HCT116 (cell line): ENCODE measurements around the gene LTO1. TPM values are rescaled to one million over a fixed set of nuclear protein-coding genes. Genes with fewer than 3 reads are reported as not detected.

Source experiments
- ATAC-seq: fragments of 200-7000 bp; cut with Tn5 transposase; 2 replicates; pipeline ENCODE4 v1.9.1; 2020; ENCODE audit warnings: mild to moderate bottlenecking, moderate library complexity
- BruUV-seq: library from RNA; stranded (reverse); fragments of 400-500 nt; replicated peaks from 2 replicates; lab custom pipeline; 2021; lab: Mats Ljungman, UMichigan
- CTCF ChIA-PET: fragments of 300-600 bp; sonication (Branson Sonifier 250); formaldehyde crosslinking; loops from one replicate; lab custom pipeline; 2021; ENCODE audit warnings: antibody characterized with exemption; lab: Charles Lee
- POLR2A ChIA-PET: fragments of 300-600, 350-600 bp; sonication (Branson Sonifier 250); formaldehyde crosslinking; loops from one replicate; lab custom pipeline; 2021; ENCODE audit warnings: antibody characterized with exemption; lab: Charles Lee
- RAD21 ChIA-PET, 2 experiments: fragments of 300-600 bp; sonication (Branson Sonifier 250); formaldehyde crosslinking; loops; one replicate each; lab custom pipeline; 2023; ENCODE audit warnings: low total read pairs in 2 of 2; ENCODE audit not compliant: uncharacterized antibody in 2 of 2, unreplicated experiment in 2 of 2, low non-redundant PET in 1 of 2; lab: Charles Lee
- DNase-seq: peaks from one replicate; pipeline ENCODE4 v3.0.0-alpha.2; 2010; ENCODE audit warnings: low read depth, low spot score
- H2AFZ ChIP-seq: fragments of 200-600 bp; shearing (Covaris generic), sonication (generic); 2 replicates; pipeline ENCODE4 v1.6.1; 2017; ENCODE audit warnings: low read depth, mixed run types, mixed read lengths, antibody characterized with exemption, low read length; ENCODE audit not compliant: poor library complexity, severe bottlenecking
- H3K27ac ChIP-seq: 2 replicates; pipeline ENCODE4 v1.5.1; 2012; ENCODE audit warnings: low read depth, low read length
- H3K27me3 ChIP-seq: fragments of 200-600 bp; sonication (generic); 2 replicates; pipeline ENCODE4 v1.6.1; 2016; ENCODE audit warnings: mixed run types, low read length, mixed read lengths; ENCODE audit not compliant: insufficient read depth
- H3K36me3 ChIP-seq, 2 experiments: fragments of 200-500 bp in 1 of 2; fragments of 200-600 bp in 1 of 2; sonication (Bioruptor generic) in 1 of 2; sonication (generic) in 1 of 2; 2 replicates each; pipeline versions ENCODE4 v1.5.1 to v1.6.1; 2014 to 2016; ENCODE audit warnings: low read length in 2 of 2, inconsistent platforms in 1 of 2, mixed read lengths in 1 of 2, mixed run types in 1 of 2; ENCODE audit not compliant: insufficient read depth in 2 of 2, control insufficient read depth in 1 of 2
- H3K4me1 ChIP-seq, 2 experiments: fragments of 200-600 bp in 1 of 2; sonication (generic) in 1 of 2; 2 replicates each; pipeline versions ENCODE4 v1.5.1 to v1.6.1; 2012 to 2017; ENCODE audit warnings: low read length in 2 of 2, inconsistent platforms in 1 of 2, mild to moderate bottlenecking in 1 of 2, mixed read lengths in 1 of 2, mixed run types in 1 of 2, moderate library complexity in 1 of 2; ENCODE audit not compliant: insufficient read depth in 2 of 2, control insufficient read depth in 1 of 2
- H3K4me2 ChIP-seq: fragments of 200-600 bp; sonication (generic); 2 replicates; pipeline ENCODE4 v1.6.1; 2017; ENCODE audit warnings: mixed run types, low read length, mixed read lengths
- H3K4me3 ChIP-seq, 2 experiments: fragments of 200-600 bp in 1 of 2; sonication (generic) in 1 of 2; replicated peaks in 1 of 2; 2 replicates each; pipeline ENCODE4 v1.5.1; 2011 to 2016; ENCODE audit warnings: low read length in 2 of 2, control low read depth in 1 of 2, low read depth in 1 of 2, mild to moderate bottlenecking in 1 of 2, mixed read lengths in 1 of 2, mixed run types in 1 of 2
- H3K79me2 ChIP-seq: fragments of 200-600 bp; sonication (generic); 2 replicates; pipeline ENCODE4 v1.6.1; 2017; ENCODE audit warnings: mild to moderate bottlenecking, mixed run types, low read length, moderate library complexity, mixed read lengths; ENCODE audit not compliant: insufficient read depth
- H3K9ac ChIP-seq: fragments of 200-600 bp; sonication (generic); 2 replicates; pipeline ENCODE4 v1.6.1; 2016; ENCODE audit warnings: low read length, mixed read lengths
- H3K9me2 ChIP-seq: fragments of 200-600 bp; sonication (generic), shearing (Covaris generic); 2 replicates; pipeline ENCODE4 v1.6.1; 2017; ENCODE audit warnings: mixed run types, mild to moderate bottlenecking, moderate library complexity; ENCODE audit not compliant: insufficient read depth
- H3K9me3 ChIP-seq, 2 experiments: fragments of 200-500 bp in 1 of 2; fragments of 200-600 bp in 1 of 2; sonication (Bioruptor generic) in 1 of 2; sonication (generic) in 1 of 2; 2 replicates each; pipeline ENCODE4 v1.6.1; 2014 to 2017; ENCODE audit warnings: low read length in 2 of 2, mixed read lengths in 2 of 2, inconsistent platforms in 1 of 2, low read depth in 1 of 2, mild to moderate bottlenecking in 1 of 2, mixed run types in 1 of 2, moderate library complexity in 1 of 2; ENCODE audit not compliant: control insufficient read depth in 1 of 2, insufficient read depth in 1 of 2
- H4K20me1 ChIP-seq: fragments of 200-600 bp; sonication (generic), shearing (Covaris generic); 2 replicates; pipeline ENCODE4 v1.6.1; 2017; ENCODE audit warnings: mixed run types, mild to moderate bottlenecking, moderate library complexity; ENCODE audit not compliant: insufficient read depth
- CTCF ChIP-seq, 3 experiments: fragments of 200-600 bp in 1 of 3; sonication (generic) in 1 of 3; IDR thresholded peaks in 2 of 3; conservative IDR thresholded peaks in 1 of 3; 2 replicates each; pipeline ENCODE4 v1.5.1; 2012 to 2017; ENCODE audit warnings: low read depth in 2 of 3, low read length in 2 of 3, antibody characterized with exemption in 1 of 3, borderline replicate concordance in 1 of 3, control low read depth in 1 of 3, mild to moderate bottlenecking in 1 of 3, mixed read lengths in 1 of 3, mixed run types in 1 of 3, moderate library complexity in 1 of 3; ENCODE audit not compliant: insufficient read depth in 1 of 3
- FOSL1 ChIP-seq: IDR thresholded peaks from 2 replicates; pipeline ENCODE4 v1.6.1; 2012; ENCODE audit warnings: low read depth
- JUND ChIP-seq: IDR thresholded peaks from 2 replicates; pipeline ENCODE4 v1.6.1; 2012
- MAX ChIP-seq: IDR thresholded peaks from 2 replicates; pipeline ENCODE4 v1.6.1; 2012
- POLR2AphosphoS5 ChIP-seq: IDR thresholded peaks from 2 replicates; pipeline ENCODE4 v1.6.1; 2011; ENCODE audit warnings: mild to moderate bottlenecking, low read depth, low read length, moderate library complexity
- SIN3A ChIP-seq: IDR thresholded peaks from 2 replicates; pipeline ENCODE4 v1.6.1; 2012; ENCODE audit warnings: low read depth
- SP1 ChIP-seq: IDR thresholded peaks from 2 replicates; pipeline ENCODE4 v1.6.1; 2012; ENCODE audit warnings: low read depth
- YY1 ChIP-seq: IDR thresholded peaks from 2 replicates; pipeline ENCODE4 v1.6.1; 2011; ENCODE audit warnings: low read length, low read depth, moderate library complexity, mild to moderate bottlenecking; ENCODE audit not compliant: insufficient replicate concordance; ENCODE audit errors: extremely low read depth
- ZFX ChIP-seq: fragments of 450-650 bp; IDR thresholded peaks from 2 replicates; pipeline ENCODE4 v1.6.1; 2017
- intact Hi-C: fragments of 100-400 bp; cut with micrococcal nuclease; formaldehyde crosslinking; loops from 2 replicates; pipeline ENCODE4 v1.10.0; 2022
- total RNA-seq: library from RNA; stranded (reverse); gene quantifications from one replicate; pipeline ENCODE4 v1.2.1, GENCODE V29; 2021; ENCODE audit not compliant: unreplicated experiment

The LTO1 gene
- total RNA-seq, 1 experiment from 2014 or later, result 21.3 TPM

- peak overlapping the region; percentile 100 for H3K9ac ChIP-seq
- no peaks in the 10 kb centered on the region for H3K9me2 ChIP-seq
- peak overlapping the region; percentile 90 for H3K4me2 ChIP-seq
- ATAC-seq (no peak), DNase-seq (no peak)
- peaks cover 88% of the 10 kb centered on the region for H3K79me2 ChIP-seq
- peaks cover 10 to 63% of the 10 kb centered on the region in 2 experiments for H3K4me1 ChIP-seq
- peaks cover 37% of the 10 kb centered on the region; the same call in 1 of the 2 replicates for H4K20me1 ChIP-seq
- intact Hi-C loops, result loop anchor here (1.0 kb wide), 1 partner anchor 542 kb away; no protein-coding TSS in a partner anchor
- H3K9me3 ChIP-seq, result no peaks in the 10 kb centered on the region
- POLR2A ChIA-PET, result interaction anchor here (0.9 to 2.1 kb wide), 6 partner anchors 344 to 542 kb away, joined by 3 to 10 read pairs (median 5); partner anchors contain the start of gene MYEOV
- H3K4me3 ChIP-seq, result peak overlapping the region; percentile 96 to 99
- no peaks in the 10 kb centered on the region for H3K27me3 ChIP-seq
- RAD21 ChIA-PET, result interaction anchor here (0.6 to 1.8 kb wide), 4 partner anchors 238 to 542 kb away, joined by 3 to 5 read pairs (median 5); partner anchors contain the start of gene MYEOV (in 2 of the 2)
- CTCF ChIA-PET, result interaction anchor here (1.0 to 1.9 kb wide), 4 partner anchors 40 to 542 kb away, joined by 3 to 6 read pairs (median 4); partner anchors contain the start of gene MYEOV
- TF ChIP-seq JUND, result no peak
- no peak for TF ChIP-seq MAX
- TF ChIP-seq SIN3A, result no peak
- no peak for TF ChIP-seq YY1
- no peak for TF ChIP-seq FOSL1
- TF ChIP-seq ZFX, result no peak
- no peak overlapping the region for H2AFZ ChIP-seq
- peaks cover 22 to 50% of the 10 kb centered on the region in 2 experiments for H3K36me3 ChIP-seq
- H3K27ac ChIP-seq, result peak overlapping the region; percentile 96
- no TSS peak for BruUV-seq
These were observed 31.5 kb downstream of the LTO1 start for GRCh38 chr11:69643646-69644045.

- ATAC-seq (peak; percentile 2; the same call in 1 of the 2 replicates), DNase-seq (no peak)
- ChIA-PET POLR2A (interaction anchor here (0.7 to 1.8 kb wide), 4 partner anchors 349 to 542 kb away, joined by 3 to 8 read pairs (median 4); partner anchors contain the start of gene MYEOV), RAD21 (interaction anchor here (0.6 to 1.8 kb wide), 3 partner anchors 237 to 349 kb away, joined by 3 to 5 read pairs (median 3); partner anchors contain the start of gene MYEOV (in 1 of the 2))
- peaks cover 10 to 63% of the 10 kb centered on the region in 2 experiments for H3K4me1 ChIP-seq
- peak overlapping the region; percentile 100 for H3K9ac ChIP-seq
- intact Hi-C loops, result loop anchor here (1.0 kb wide), 1 partner anchor 542 kb away; no protein-coding TSS in a partner anchor
- peak overlapping the region; percentile 90 for H3K4me2 ChIP-seq
- peaks cover 17 to 45% of the 10 kb centered on the region in 2 experiments for H3K36me3 ChIP-seq
- H4K20me1 ChIP-seq, result peaks cover 34% of the 10 kb centered on the region; the same call in 1 of the 2 replicates
- peaks cover 82% of the 10 kb centered on the region for H3K79me2 ChIP-seq
- no TSS peak for BruUV-seq
- TF ChIP-seq CTCF (IDR thresholded peaks at IDR 0.05 in 2 of 3, conservative IDR thresholded peaks at IDR 0.05 in 1 of 3; ENCODE audit: borderline replicate concordance in 1 of 3, insufficient read depth in 1 of 3, low read depth in 2 of 3, low read length in 2 of 3), result peak in 2 of 3 experiments; percentile 76; a peak in 4 of 6 replicates
- TF ChIP-seq YY1, result peak; percentile 48
- no peak for TF ChIP-seq SP1
- peak; percentile 72; the same call in 1 of the 2 replicates for TF ChIP-seq POLR2AphosphoS5
- TF ChIP-seq, all 23 proteins: peak for 3
- Histone ChIP-seq H3K4me3 (peak overlapping the region; percentile 96 to 99), H2AFZ (no peak overlapping the region), H3K9me2 (no peaks in the 10 kb centered on the region), H3K9me3 (no peaks in the 10 kb centered on the region), H3K27ac (peak overlapping the region; percentile 96), H3K27me3 (no peaks in the 10 kb centered on the region)
- CTCF ChIA-PET, result interaction anchor here (1.0 to 1.9 kb wide), 2 partner anchors 350 to 542 kb away, joined by 3 to 6 read pairs; no protein-coding TSS in a partner anchor
These were observed 32.1 kb downstream of the LTO1 start for GRCh38 chr11:69642913-69643632.
